Middle frontal gyrus (tissue), 1 donor: Measurements from ENCODE around the gene PTPRH.

Experiments used
- DNase-seq: peaks from one replicate; pipeline ENCODE4 v3.0.0-alpha.2; 2015; ENCODE audit warnings: low spot score; ENCODE audit errors: extremely low spot score

Gene PTPRH

GRCh38 chr19:55132453-55133129, 76.7 kb downstream of the PTPRH start:
- DNase-seq: no peak

- DNase-seq: no peak
Observed at GRCh38 chr19:55131421-55131820, 77.9 kb downstream of the PTPRH start.
